ENCODE measurements around the gene SULF2.
A peak's percentile ranks its signal among the peaks of the same experiment; 100 is the strongest.

The SULF2 gene

GRCh38 chr20:47760686-47761481 lies 24.4 kb downstream of the SULF2 start:
- no peak for DNase-seq

- peak; percentile 32 for DNase-seq
These were observed 26.5 kb downstream of the SULF2 start for GRCh38 chr20:47758517-47759450.

GRCh38 chr20:47757145-47758035 lies 27.9 kb downstream of the SULF2 start:
- DNase-seq = peak; percentile 86

- DNase-seq = no peak
These were observed 30.2 kb downstream of the SULF2 start for GRCh38 chr20:47754946-47755652.

GRCh38 chr20:47754388-47754715 lies 30.9 kb downstream of the SULF2 start:
- DNase-seq = no peak

- DNase-seq = peak; percentile 78
These were observed 31.5 kb downstream of the SULF2 start for GRCh38 chr20:47753576-47754387.

- no peak for DNase-seq
These were observed 33.8 kb downstream of the SULF2 start for GRCh38 chr20:47751449-47751848.

- no peak for DNase-seq
These were observed 35.9 kb downstream of the SULF2 start for GRCh38 chr20:47749339-47749738.

GRCh38 chr20:47748823-47749222 lies 36.5 kb downstream of the SULF2 start:
- no peak for DNase-seq

GRCh38 chr20:47748069-47748468 lies 37.2 kb downstream of the SULF2 start:
- no peak for DNase-seq

- no peak for DNase-seq
These were observed 37.6 kb downstream of the SULF2 start for GRCh38 chr20:47747669-47748031.

GRCh38 chr20:47744803-47745202 lies 40.5 kb downstream of the SULF2 start:
- DNase-seq = no peak

GRCh38 chr20:47743671-47744070 lies 41.6 kb downstream of the SULF2 start:
- DNase-seq = no peak

- peak; percentile 71 for DNase-seq
These were observed 43.3 kb downstream of the SULF2 start for GRCh38 chr20:47741669-47742608.

GRCh38 chr20:47740862-47741184 lies 44.5 kb downstream of the SULF2 start:
- DNase-seq = no peak

- no peak for DNase-seq
These were observed 45.0 kb downstream of the SULF2 start for GRCh38 chr20:47740121-47740861.

- no peak for DNase-seq
These were observed 47.4 kb downstream of the SULF2 start for GRCh38 chr20:47737923-47738322.

- no peak for DNase-seq
These were observed 48.6 kb downstream of the SULF2 start for GRCh38 chr20:47736570-47737152.
